Stimulated activated CD8-positive, alpha-beta memory T cell treated with anti-CD3 and anti-CD28 coated beads, Interleukin-2, amount 100 ng/mL, for 1 hour (primary cell): ENCODE results near the gene FARS2.

Experiments used
- DNase-seq, 2 donors: peaks; one replicate each; pipeline ENCODE4 v3.0.0-alpha.2; 2020; ENCODE audit warnings: low read depth in 2 of 2

Gene FARS2

GRCh38 chr6:5378331-5378730 is 117.0 kb downstream of the FARS2 start:
- no peak for DNase-seq

- no peak for DNase-seq
These were observed 118.4 kb downstream of the FARS2 start for GRCh38 chr6:5379647-5380242.

- no peak for DNase-seq
These were observed 122.5 kb downstream of the FARS2 start for GRCh38 chr6:5383856-5384255.

GRCh38 chr6:5384276-5384675 is 123.0 kb downstream of the FARS2 start:
- DNase-seq = no peak

- no peak for DNase-seq
These were observed 127.0 kb downstream of the FARS2 start for GRCh38 chr6:5388326-5388725.

- DNase-seq = no peak
These were observed 127.9 kb downstream of the FARS2 start for GRCh38 chr6:5389086-5389745.

- DNase-seq = no peak
These were observed 128.9 kb downstream of the FARS2 start for GRCh38 chr6:5390177-5390576.

- no peak for DNase-seq
These were observed 133.0 kb downstream of the FARS2 start for GRCh38 chr6:5394280-5394679.

GRCh38 chr6:5395719-5396118 is 134.4 kb downstream of the FARS2 start:
- DNase-seq = no peak

- DNase-seq = no peak
These were observed 137.2 kb downstream of the FARS2 start for GRCh38 chr6:5398530-5398929.

GRCh38 chr6:5399391-5399790 is 138.1 kb downstream of the FARS2 start:
- no peak for DNase-seq

GRCh38 chr6:5401845-5402738 is 140.8 kb downstream of the FARS2 start:
- no peak for DNase-seq

- DNase-seq = no peak
These were observed 141.8 kb downstream of the FARS2 start for GRCh38 chr6:5403076-5403475.

GRCh38 chr6:5403609-5404008 is 142.3 kb downstream of the FARS2 start:
- no peak for DNase-seq

- no peak for DNase-seq
These were observed 144.7 kb downstream of the FARS2 start for GRCh38 chr6:5405976-5406375.

- DNase-seq = no peak
These were observed 150.1 kb downstream of the FARS2 start for GRCh38 chr6:5411414-5411813.

- DNase-seq = no peak
These were observed 150.7 kb downstream of the FARS2 start for GRCh38 chr6:5412017-5412416.

GRCh38 chr6:5412663-5413062 is 151.3 kb downstream of the FARS2 start:
- DNase-seq = no peak

- DNase-seq = no peak
These were observed 154.9 kb downstream of the FARS2 start for GRCh38 chr6:5416250-5416649.

GRCh38 chr6:5422321-5422915 is 161.1 kb downstream of the FARS2 start:
- no peak for DNase-seq

- DNase-seq = no peak
These were observed 161.9 kb downstream of the FARS2 start for GRCh38 chr6:5423251-5423650.

- DNase-seq = no peak
These were observed 163.4 kb downstream of the FARS2 start for GRCh38 chr6:5424726-5425125.
